ENCODE data around the gene WWP2.

- TF ChIP-seq EZH2 (IDR thresholded peaks at IDR 0.05; ENCODE audit: borderline replicate concordance) (no peak), CTCF (IDR thresholded peaks at IDR 0.05; ENCODE audit: poor library complexity) (no peak)
Observed at GRCh38 chr16:69892378-69892777, 130.2 kb downstream of the WWP2 start.
